ENCODE measurements around the gene PRCD.
"Not testable (repeated sequence)": the region's sequence is repeated elsewhere in the genome, so short reads cannot be mapped to it uniquely, and the experiment has no call there.

Gene PRCD

GRCh38 chr17:76528528-76529223, 11.2 kb upstream of the PRCD start:
- DNase-seq = no peak

- no peak for DNase-seq
These were observed 10.4 kb upstream of the PRCD start for GRCh38 chr17:76529224-76530094.

GRCh38 chr17:76530095-76530723, 9.6 kb upstream of the PRCD start:
- DNase-seq = no peak

GRCh38 chr17:76530811-76531485, 8.9 kb upstream of the PRCD start:
- DNase-seq = no peak

- no peak for DNase-seq
These were observed 8.3 kb upstream of the PRCD start for GRCh38 chr17:76531486-76532038.

GRCh38 chr17:76532072-76532651, 7.7 kb upstream of the PRCD start:
- DNase-seq = no peak

GRCh38 chr17:76533640-76534359, 6.0 kb upstream of the PRCD start:
- not testable (repeated sequence) for DNase-seq

GRCh38 chr17:76534831-76535732, 4.8 kb upstream of the PRCD start:
- DNase-seq = no peak

GRCh38 chr17:76535788-76536510, 3.9 kb upstream of the PRCD start:
- no peak for DNase-seq

GRCh38 chr17:76536511-76537287, 3.1 kb upstream of the PRCD start:
- DNase-seq = no peak

- no peak for DNase-seq
These were observed 2.6 kb upstream of the PRCD start for GRCh38 chr17:76537288-76537577.

- no peak for DNase-seq
These were observed 2.1 kb upstream of the PRCD start, which contains the start of gene CYGB for GRCh38 chr17:76537578-76538280. Gene CYGB, minus strand, starts transcription at chr17:76537709. Its CDS starts 167 bp downstream, at chr17:76537542.

- no peak for DNase-seq
These were observed 1.4 kb upstream of the PRCD start for GRCh38 chr17:76538281-76538931.

- no peak for DNase-seq
These were observed 788 bp upstream of the PRCD start for GRCh38 chr17:76538941-76539570.

GRCh38 chr17:76540381-76541300, 797 bp downstream of the PRCD start:
- DNase-seq = peak; percentile 72

- DNase-seq = no peak
These were observed 2.1 kb downstream of the PRCD start for GRCh38 chr17:76541739-76542454.

Data from NCI-H2029 treated with DMSO at 0.1 percent for 48 hours (cell line).